ENCODE data around the gene MYOF. TPM values are rescaled to one million over a fixed set of nuclear protein-coding genes. Genes with fewer than 3 reads are reported as not detected.
"Not testable (repeated sequence)": the region's sequence is repeated elsewhere in the genome, so short reads cannot be mapped to it uniquely, and the experiment has no call there.

The MYOF gene
- polyA plus RNA-seq, 4 donors = 1.6 to 20.6 (median 9.4) TPM

GRCh38 chr10:93422118-93422517, 60.0 kb downstream of the MYOF start:
- Histone ChIP-seq H3K27ac (ENCODE audit: low read depth in 1 of 3, low read length in 2 of 3) (peak overlapping the region in 2 of 3 donors; percentile 19 to 85), H3K4me3 (ENCODE audit: low read depth in 1 of 3, low read length in 3 of 3) (no peak overlapping the region), H3K4me1 (ENCODE audit: control insufficient read depth in 3 of 3, insufficient read depth in 2 of 3, low read depth in 1 of 3, low read length in 2 of 3) (peaks cover 0 to 15% (median 11%) of the 10 kb centered on the region in 3 donors), H3K9me3 (ENCODE audit: control insufficient read depth in 2 of 2, insufficient read depth in 1 of 2, low read depth in 1 of 2, low read length in 1 of 2) (no peaks in the 10 kb centered on the region), H3K27me3 (ENCODE audit: control insufficient read depth in 3 of 3, insufficient read depth in 3 of 3, low read length in 3 of 3) (no peaks in the 10 kb centered on the region), H3K36me3 (ENCODE audit: control insufficient read depth in 3 of 3, insufficient read depth in 2 of 3, low read depth in 1 of 3, low read length in 3 of 3) (peaks cover 0 to 21% (median 0%) of the 10 kb centered on the region in 3 donors)
- DNase-seq = no peak
- 43 to 54% (median 45%) methylated on average over 4 of the region's 4 CpGs for WGBS, 3 donors
- no peak for FAIRE-seq

GRCh38 chr10:93420944-93421825, 60.9 kb downstream of the MYOF start:
- peaks cover 0 to 20% (median 0%) of the 10 kb centered on the region in 3 donors for H3K36me3 ChIP-seq (ENCODE audit: control insufficient read depth in 3 of 3, insufficient read depth in 2 of 3, low read depth in 1 of 3, low read length in 3 of 3)
- 71 to 78% (median 72%) methylated on average over 6 of the region's 6 CpGs for WGBS, 3 donors
- H3K27me3 ChIP-seq (ENCODE audit: control insufficient read depth in 3 of 3, insufficient read depth in 3 of 3, low read length in 3 of 3) = no peaks in the 10 kb centered on the region
- DNase-seq (no peak), FAIRE-seq (no peak)
- no peak overlapping the region for H3K4me3 ChIP-seq (ENCODE audit: low read depth in 1 of 3, low read length in 3 of 3)
- no peaks in the 10 kb centered on the region for H3K9me3 ChIP-seq (ENCODE audit: control insufficient read depth in 2 of 2, insufficient read depth in 1 of 2, low read depth in 1 of 2, low read length in 1 of 2)
- peaks cover 0 to 15% (median 11%) of the 10 kb centered on the region in 3 donors for H3K4me1 ChIP-seq (ENCODE audit: control insufficient read depth in 3 of 3, insufficient read depth in 2 of 3, low read depth in 1 of 3, low read length in 2 of 3)
- peak overlapping the region in 2 of 3 donors; percentile 19 to 36 for H3K27ac ChIP-seq (ENCODE audit: low read depth in 1 of 3, low read length in 2 of 3)

GRCh38 chr10:93420091-93420490, 62.0 kb downstream of the MYOF start:
- WGBS, 3 donors = 58 to 81% (median 76%) methylated on average over 5 of the region's 5 CpGs
- peaks cover 0 to 15% (median 11%) of the 10 kb centered on the region in 3 donors for H3K4me1 ChIP-seq (ENCODE audit: control insufficient read depth in 3 of 3, insufficient read depth in 2 of 3, low read depth in 1 of 3, low read length in 2 of 3)
- peaks cover 0 to 11% (median 0%) of the 10 kb centered on the region in 3 donors for H3K36me3 ChIP-seq (ENCODE audit: control insufficient read depth in 3 of 3, insufficient read depth in 2 of 3, low read depth in 1 of 3, low read length in 3 of 3)
- DNase-seq = no peak
- H3K4me3 ChIP-seq (ENCODE audit: low read depth in 1 of 3, low read length in 3 of 3) = no peak overlapping the region
- H3K27ac ChIP-seq (ENCODE audit: low read depth in 1 of 3, low read length in 2 of 3) = peak overlapping the region in 1 of 3 donors; percentile 46
- no peaks in the 10 kb centered on the region for H3K27me3 ChIP-seq (ENCODE audit: control insufficient read depth in 3 of 3, insufficient read depth in 3 of 3, low read length in 3 of 3)
- no peak for FAIRE-seq
- no peaks in the 10 kb centered on the region for H3K9me3 ChIP-seq (ENCODE audit: control insufficient read depth in 2 of 2, insufficient read depth in 1 of 2, low read depth in 1 of 2, low read length in 1 of 2)

- not testable (repeated sequence) for H3K36me3 ChIP-seq (ENCODE audit: control insufficient read depth in 3 of 3, insufficient read depth in 2 of 3, low read depth in 1 of 3, low read length in 3 of 3); H3K9me3 ChIP-seq (ENCODE audit: control insufficient read depth in 2 of 2, insufficient read depth in 1 of 2, low read depth in 1 of 2, low read length in 1 of 2); DNase-seq; H3K4me3 ChIP-seq (ENCODE audit: low read depth in 1 of 3, low read length in 3 of 3); FAIRE-seq; H3K27ac ChIP-seq (ENCODE audit: low read depth in 1 of 3, low read length in 2 of 3); H3K27me3 ChIP-seq (ENCODE audit: control insufficient read depth in 3 of 3, insufficient read depth in 3 of 3, low read length in 3 of 3)
- H3K4me1 ChIP-seq (ENCODE audit: control insufficient read depth in 3 of 3, insufficient read depth in 2 of 3, low read depth in 1 of 3, low read length in 2 of 3) = peaks cover 0 to 15% (median 11%) of the 10 kb centered on the region in 3 donors
- WGBS, 3 donors = 90 to 96% (median 95%) methylated on average over 8 of the region's 8 CpGs
Observed at GRCh38 chr10:93419016-93419415, 63.1 kb downstream of the MYOF start.

GRCh38 chr10:93417921-93418320, 64.2 kb downstream of the MYOF start:
- Histone ChIP-seq H3K4me3 (ENCODE audit: low read depth in 1 of 3, low read length in 3 of 3) (no peak overlapping the region), H3K27ac (ENCODE audit: low read depth in 1 of 3, low read length in 2 of 3) (no peak overlapping the region), H3K36me3 (ENCODE audit: control insufficient read depth in 3 of 3, insufficient read depth in 2 of 3, low read depth in 1 of 3, low read length in 3 of 3) (peaks cover 0 to 8% (median 0%) of the 10 kb centered on the region in 3 donors), H3K4me1 (ENCODE audit: control insufficient read depth in 3 of 3, insufficient read depth in 2 of 3, low read depth in 1 of 3, low read length in 2 of 3) (peaks cover 0 to 15% (median 11%) of the 10 kb centered on the region in 3 donors), H3K9me3 (ENCODE audit: control insufficient read depth in 2 of 2, insufficient read depth in 1 of 2, low read depth in 1 of 2, low read length in 1 of 2) (no peaks in the 10 kb centered on the region), H3K27me3 (ENCODE audit: control insufficient read depth in 3 of 3, insufficient read depth in 3 of 3, low read length in 3 of 3) (no peaks in the 10 kb centered on the region)
- 33 to 56% (median 35%) methylated on average over 3 of the region's 3 CpGs for WGBS, 3 donors
- no peak for DNase-seq
- FAIRE-seq = no peak

- H3K4me1 ChIP-seq (ENCODE audit: control insufficient read depth in 3 of 3, insufficient read depth in 2 of 3, low read depth in 1 of 3, low read length in 2 of 3) = peaks cover 0 to 14% (median 8%) of the 10 kb centered on the region in 3 donors
- H3K4me3 ChIP-seq (ENCODE audit: low read depth in 1 of 3, low read length in 3 of 3) = no peak overlapping the region
- FAIRE-seq (no peak), DNase-seq (no peak)
- H3K36me3 ChIP-seq (ENCODE audit: control insufficient read depth in 3 of 3, insufficient read depth in 2 of 3, low read depth in 1 of 3, low read length in 3 of 3) = peaks cover 0 to 8% (median 0%) of the 10 kb centered on the region in 3 donors
- no peaks in the 10 kb centered on the region for H3K9me3 ChIP-seq (ENCODE audit: control insufficient read depth in 2 of 2, insufficient read depth in 1 of 2, low read depth in 1 of 2, low read length in 1 of 2)
- H3K27ac ChIP-seq (ENCODE audit: low read depth in 1 of 3, low read length in 2 of 3) = no peak overlapping the region
- 55 to 72% (median 65%) methylated on average over 3 of the region's 3 CpGs for WGBS, 3 donors
- H3K27me3 ChIP-seq (ENCODE audit: control insufficient read depth in 3 of 3, insufficient read depth in 3 of 3, low read length in 3 of 3) = no peaks in the 10 kb centered on the region
Observed at GRCh38 chr10:93417266-93417665, 64.9 kb downstream of the MYOF start.

- peaks cover 0 to 10% (median 5%) of the 10 kb centered on the region in 3 donors for H3K4me1 ChIP-seq (ENCODE audit: control insufficient read depth in 3 of 3, insufficient read depth in 2 of 3, low read depth in 1 of 3, low read length in 2 of 3)
- H3K27me3 ChIP-seq (ENCODE audit: control insufficient read depth in 3 of 3, insufficient read depth in 3 of 3, low read length in 3 of 3) = no peaks in the 10 kb centered on the region
- no peak for FAIRE-seq
- peaks cover 0 to 8% (median 0%) of the 10 kb centered on the region in 3 donors for H3K36me3 ChIP-seq (ENCODE audit: control insufficient read depth in 3 of 3, insufficient read depth in 2 of 3, low read depth in 1 of 3, low read length in 3 of 3)
- no peak overlapping the region for H3K4me3 ChIP-seq (ENCODE audit: low read depth in 1 of 3, low read length in 3 of 3)
- WGBS, 3 donors = 91 to 98% (median 94%) methylated on average over 4 of the region's 4 CpGs
- H3K9me3 ChIP-seq (ENCODE audit: control insufficient read depth in 2 of 2, insufficient read depth in 1 of 2, low read depth in 1 of 2, low read length in 1 of 2) = no peaks in the 10 kb centered on the region
- no peak for DNase-seq
- no peak overlapping the region for H3K27ac ChIP-seq (ENCODE audit: low read depth in 1 of 3, low read length in 2 of 3)
Observed at GRCh38 chr10:93416824-93417223, 65.3 kb downstream of the MYOF start.

- 70 to 78% (median 72%) methylated on average over 6 of the region's 6 CpGs for WGBS, 3 donors
- Histone ChIP-seq H3K27ac (ENCODE audit: low read depth in 1 of 3, low read length in 2 of 3) (no peak overlapping the region), H3K4me3 (ENCODE audit: low read depth in 1 of 3, low read length in 3 of 3) (no peak overlapping the region), H3K27me3 (ENCODE audit: control insufficient read depth in 3 of 3, insufficient read depth in 3 of 3, low read length in 3 of 3) (no peaks in the 10 kb centered on the region), H3K4me1 (ENCODE audit: control insufficient read depth in 3 of 3, insufficient read depth in 2 of 3, low read depth in 1 of 3, low read length in 2 of 3) (peaks cover 0 to 4% (median 3%) of the 10 kb centered on the region in 3 donors), H3K36me3 (ENCODE audit: control insufficient read depth in 3 of 3, insufficient read depth in 2 of 3, low read depth in 1 of 3, low read length in 3 of 3) (peaks cover 0 to 13% (median 0%) of the 10 kb centered on the region in 3 donors), H3K9me3 (ENCODE audit: control insufficient read depth in 2 of 2, insufficient read depth in 1 of 2, low read depth in 1 of 2, low read length in 1 of 2) (peaks cover 0 to 5% of the 10 kb centered on the region in 2 donors)
- FAIRE-seq = no peak
- no peak for DNase-seq
Observed at GRCh38 chr10:93415693-93416092, 66.4 kb downstream of the MYOF start.

Measured in small intestine (tissue), 7 donors.